Fibroblast of lung (primary cell): ENCODE data around the gene MYO10.

Experiments
- CTCF ChIP-seq, 2 donors: IDR thresholded peaks in 1 of 2; conservative IDR thresholded peaks in 1 of 2; 1 replicate in 1 of 2; 2 replicates in 1 of 2; pipeline ENCODE4 v1.5.1; 2011 to 2012; ENCODE audit warnings: low read length in 2 of 2, control low read depth in 1 of 2, inconsistent platforms in 1 of 2, low read depth in 1 of 2, mild to moderate bottlenecking in 1 of 2
- EZH2 ChIP-seq: IDR thresholded peaks from 2 replicates; pipeline ENCODE4 v1.5.1; 2012; ENCODE audit warnings: low read length, control low read depth, mild to moderate bottlenecking; ENCODE audit errors: missing control alignments

- TF ChIP-seq CTCF (conservative IDR thresholded peaks at IDR 0.05 in 1 of 2, IDR thresholded peaks at IDR 0.05 in 1 of 2; ENCODE audit: low read depth in 1 of 2, low read length in 2 of 2) = no peak
- TF ChIP-seq EZH2 = no peak
Observed at GRCh38 chr5:16934677-16935153, 1.4 kb downstream of the MYO10 start.
